ENCODE data around the gene FAM50A. TPM values are rescaled to one million over a fixed set of nuclear protein-coding genes. Genes with fewer than 3 reads are reported as not detected.

Gene FAM50A
- polyA plus RNA-seq, 5 donors, result 37.0 to 58.6 (median 48.1) TPM

- no peak for DNase-seq
Observed at GRCh38 chrX:154462396-154462795, 18.5 kb downstream of the FAM50A start.

DNA sequence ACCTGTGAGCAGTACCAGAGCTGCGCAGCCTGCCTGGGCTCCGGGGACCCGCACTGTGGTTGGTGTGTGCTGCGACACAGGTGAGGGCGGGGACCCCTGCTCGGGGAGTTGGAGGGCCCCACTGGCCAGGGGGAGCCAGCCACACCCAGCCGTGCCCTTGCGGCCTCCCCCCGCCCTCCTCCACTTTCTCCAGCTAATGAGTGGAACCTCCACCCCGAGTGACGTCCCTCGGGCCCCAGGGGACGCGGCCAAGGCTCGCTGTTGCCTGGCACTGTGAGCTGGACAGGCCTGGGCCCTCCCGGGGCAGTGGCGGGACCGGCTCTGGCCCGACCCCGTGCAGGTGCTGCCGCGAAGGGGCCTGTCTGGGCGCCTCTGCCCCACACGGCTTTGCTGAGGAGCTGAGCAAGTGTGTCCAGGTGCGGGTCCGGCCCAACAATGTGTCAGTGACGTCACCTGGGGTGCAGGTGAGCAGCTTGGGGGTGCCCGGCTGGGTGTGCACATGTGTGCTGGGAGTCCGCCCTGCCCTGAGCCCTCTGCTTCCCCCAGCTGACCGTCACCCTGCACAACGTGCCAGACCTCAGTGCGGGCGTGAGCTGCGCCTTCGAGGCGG is 19.8 kb downstream of the FAM50A start:
- DNase-seq, result no peak

DNA sequence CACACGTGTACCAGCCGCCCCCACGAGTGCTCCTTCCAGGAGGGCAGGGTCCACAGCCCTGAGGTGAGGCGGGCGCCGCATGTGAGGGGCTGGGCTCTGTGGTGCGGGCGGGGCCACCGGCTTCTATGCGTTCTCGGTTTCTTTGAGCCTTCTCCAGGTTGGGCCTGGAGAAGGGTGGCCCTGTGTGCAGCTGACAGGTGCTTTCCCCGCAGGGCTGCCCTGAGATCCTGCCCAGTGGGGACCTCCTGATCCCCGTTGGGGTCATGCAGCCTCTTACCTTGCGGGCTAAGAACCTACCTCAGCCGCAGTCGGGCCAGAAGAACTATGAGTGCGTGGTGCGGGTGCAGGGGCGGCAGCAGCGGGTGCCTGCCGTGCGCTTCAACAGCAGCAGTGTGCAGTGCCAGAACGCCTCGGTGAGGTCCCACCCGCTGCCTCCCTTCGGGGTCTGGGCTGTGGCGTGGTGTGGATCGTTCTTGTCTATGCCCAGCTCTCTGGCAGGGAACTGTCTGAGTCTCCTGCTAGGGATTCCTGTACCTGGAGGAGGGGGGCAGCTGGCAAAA is 20.9 kb downstream of the FAM50A start:
- no peak for DNase-seq

DNA sequence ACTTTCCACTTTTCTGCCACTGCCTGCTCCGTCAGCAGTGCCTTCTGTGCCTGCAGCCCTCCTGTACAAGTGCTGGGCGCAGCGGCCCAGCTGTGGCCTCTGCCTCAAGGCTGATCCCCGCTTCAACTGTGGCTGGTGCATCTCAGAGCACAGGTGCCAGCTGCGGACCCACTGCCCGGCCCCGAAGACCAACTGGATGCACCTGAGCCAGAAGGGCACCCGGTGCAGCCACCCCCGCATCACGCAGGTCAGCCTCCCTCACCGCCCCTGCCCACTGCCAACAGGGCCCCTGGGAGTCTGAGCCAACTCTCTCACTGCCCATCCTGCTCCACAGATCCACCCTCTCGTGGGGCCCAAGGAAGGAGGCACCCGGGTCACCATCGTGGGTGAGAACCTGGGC is 21.7 kb downstream of the FAM50A start:
- no peak for DNase-seq

GRCh38 chrX:154466036-154466435 is 22.1 kb downstream of the FAM50A start:
- DNase-seq, result no peak

GRCh38 chrX:154466907-154467306 is 23.0 kb downstream of the FAM50A start:
- no peak for DNase-seq

DNA sequence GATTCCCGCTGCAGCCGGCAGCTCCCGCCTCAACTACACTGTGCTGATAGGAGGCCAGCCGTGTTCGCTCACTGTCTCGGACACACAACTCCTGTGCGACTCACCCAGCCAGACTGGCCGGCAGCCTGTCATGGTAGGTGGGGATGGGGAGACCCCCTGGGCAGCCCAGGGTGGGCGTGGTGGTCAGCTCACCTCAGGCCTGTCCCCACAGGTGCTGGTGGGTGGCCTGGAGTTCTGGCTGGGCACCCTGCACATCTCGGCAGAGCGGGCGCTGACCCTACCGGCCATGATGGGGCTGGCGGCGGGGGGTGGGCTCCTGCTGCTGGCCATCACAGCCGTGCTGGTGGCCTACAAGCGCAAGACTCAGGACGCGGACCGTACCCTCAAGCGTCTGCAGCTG is 23.6 kb downstream of the FAM50A start:
- DNase-seq, result no peak

GRCh38 chrX:154468217-154468616 is 24.3 kb downstream of the FAM50A start:
- no peak for DNase-seq

DNA sequence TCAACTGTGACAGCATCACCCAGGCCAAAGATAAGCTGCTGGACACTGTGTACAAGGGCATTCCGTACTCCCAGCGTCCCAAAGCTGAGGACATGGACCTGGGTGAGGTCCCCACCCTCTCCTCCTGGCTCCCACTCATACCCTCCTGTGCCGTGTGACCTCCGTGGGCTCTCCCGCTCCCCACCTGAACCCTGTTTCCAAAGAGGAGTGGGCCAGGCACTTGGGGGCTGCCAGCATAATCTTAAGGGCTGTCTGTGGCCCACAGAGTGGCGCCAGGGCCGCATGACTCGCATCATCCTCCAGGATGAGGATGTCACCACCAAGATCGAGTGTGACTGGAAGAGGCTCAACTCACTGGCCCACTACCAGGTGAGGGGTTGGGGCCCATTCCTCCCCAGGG is 25.2 kb downstream of the FAM50A start:
- DNase-seq, result no peak

DNA sequence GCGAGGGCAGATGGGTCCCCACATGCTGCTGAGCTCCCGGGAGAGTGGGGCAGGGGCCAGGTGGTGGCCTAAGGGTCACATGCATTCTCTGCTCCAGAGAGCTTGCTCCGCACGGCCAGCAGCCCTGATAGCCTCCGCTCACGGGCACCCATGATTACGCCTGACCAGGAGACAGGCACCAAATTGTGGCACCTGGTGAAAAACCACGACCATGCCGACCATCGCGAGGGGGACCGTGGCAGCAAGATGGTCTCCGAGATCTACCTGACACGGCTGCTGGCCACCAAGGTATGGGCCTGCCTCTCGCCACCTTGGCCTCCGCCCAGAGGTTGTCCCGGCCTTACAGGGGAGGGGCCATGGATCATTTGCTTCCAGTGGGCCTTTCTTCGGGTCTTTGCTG is 25.9 kb downstream of the FAM50A start:
- DNase-seq, result no peak

DNA sequence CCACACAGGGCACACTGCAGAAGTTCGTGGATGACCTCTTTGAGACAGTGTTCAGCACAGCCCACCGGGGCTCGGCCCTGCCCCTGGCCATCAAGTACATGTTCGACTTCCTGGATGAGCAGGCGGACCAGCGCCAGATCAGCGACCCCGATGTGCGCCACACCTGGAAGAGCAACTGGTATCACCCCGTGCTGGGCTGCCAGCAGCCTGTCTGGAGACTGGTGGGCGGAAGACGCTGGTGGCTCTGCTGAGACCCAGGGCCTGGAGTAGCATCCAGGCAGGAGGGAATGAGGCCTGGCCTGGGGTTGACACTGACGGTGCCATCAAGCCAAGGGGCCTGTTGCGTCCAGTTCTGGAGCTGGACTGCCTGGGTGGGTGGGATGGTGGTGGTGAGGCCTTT is 26.5 kb downstream of the FAM50A start:
- DNase-seq, result no peak

- DNase-seq, result no peak
Observed at GRCh38 chrX:154470914-154471568, 27.1 kb downstream of the FAM50A start.

DNA sequence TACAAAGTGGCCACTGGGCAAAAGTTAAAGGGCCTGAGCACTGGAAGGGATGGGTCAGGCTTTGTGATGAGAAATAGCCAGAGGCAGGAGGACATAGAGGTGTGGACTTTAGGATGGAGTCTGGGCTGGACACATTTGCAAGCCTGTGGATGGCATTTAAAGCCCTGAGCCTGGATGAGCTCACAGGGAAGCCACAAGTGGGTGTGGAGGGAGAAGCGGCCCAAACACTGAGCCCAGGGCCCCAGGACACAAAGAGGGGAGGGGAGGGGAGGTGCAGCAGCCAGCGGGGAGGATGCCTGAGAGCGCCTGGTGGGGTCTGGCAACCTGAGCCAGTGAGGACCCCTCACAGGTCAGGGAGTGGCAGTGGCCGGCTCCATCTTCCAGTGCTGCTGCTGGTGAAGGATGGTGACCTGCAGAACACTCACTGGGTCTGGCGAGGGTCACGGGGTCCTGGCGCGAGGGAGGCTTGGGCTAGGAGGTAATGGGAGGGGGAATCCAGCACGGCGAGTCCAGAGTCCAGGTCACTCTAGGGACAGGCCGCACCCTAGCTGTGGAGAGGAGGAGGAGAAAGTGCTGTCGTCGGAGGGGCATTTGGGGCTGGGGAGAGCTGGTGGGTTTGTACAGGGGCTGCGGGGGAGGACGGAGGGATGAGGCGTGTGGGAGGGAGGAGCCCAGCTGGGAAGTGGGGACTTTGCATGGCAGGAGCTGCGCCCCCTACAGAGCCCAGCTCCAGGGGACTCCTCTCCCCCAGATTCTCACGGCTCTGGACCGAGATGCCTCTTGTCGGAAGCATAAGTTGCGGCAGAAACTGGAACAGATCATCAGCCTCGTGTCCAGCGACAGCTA is 28.1 kb downstream of the FAM50A start:
- no peak for DNase-seq

GRCh38 chrX:154472685-154473632 is 29.0 kb downstream of the FAM50A start:
- no peak for DNase-seq

- DNase-seq, result no peak
Observed at GRCh38 chrX:154473683-154474082, 29.7 kb downstream of the FAM50A start.

- no peak for DNase-seq
Observed at GRCh38 chrX:154476821-154477220, 32.9 kb downstream of the FAM50A start.

DNA sequence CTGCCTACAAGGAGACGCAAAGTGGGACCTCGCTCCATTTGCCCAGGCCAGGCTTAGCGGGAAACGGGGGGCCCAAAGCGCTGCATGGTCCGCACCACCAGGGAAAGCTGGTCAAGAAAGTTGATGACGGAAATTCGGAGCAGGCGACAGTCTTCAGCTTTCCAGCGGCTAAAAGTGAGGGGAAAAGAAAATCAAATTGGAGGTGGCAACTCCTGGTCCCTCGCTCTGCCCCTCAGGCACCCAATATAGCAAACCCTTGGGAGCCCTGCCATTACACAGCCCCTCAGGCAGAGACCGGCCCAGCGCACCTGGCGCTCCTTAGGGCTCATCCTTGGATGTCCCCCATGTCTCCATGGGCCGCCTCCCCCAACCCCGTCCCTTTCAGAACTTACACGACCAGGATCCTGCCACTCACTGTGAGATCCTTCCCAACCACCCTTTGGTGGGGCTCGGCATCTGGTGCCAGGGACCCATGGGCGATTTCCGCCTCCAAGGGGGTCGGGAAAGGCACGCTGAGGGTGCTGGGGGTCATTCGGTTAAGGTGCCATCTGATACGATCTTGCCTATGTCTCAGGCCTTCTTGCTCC is 34.0 kb downstream of the FAM50A start:
- DNase-seq, result no peak

- peak; percentile 88 to 89 for DNase-seq
Observed at GRCh38 chrX:154478728-154479622, 35.0 kb downstream of the FAM50A start, which contains the start of gene LAGE3. TSS of gene LAGE3 (minus strand) at chrX:154479281. CDS start at chrX:154478915, 366 bp downstream.

DNA sequence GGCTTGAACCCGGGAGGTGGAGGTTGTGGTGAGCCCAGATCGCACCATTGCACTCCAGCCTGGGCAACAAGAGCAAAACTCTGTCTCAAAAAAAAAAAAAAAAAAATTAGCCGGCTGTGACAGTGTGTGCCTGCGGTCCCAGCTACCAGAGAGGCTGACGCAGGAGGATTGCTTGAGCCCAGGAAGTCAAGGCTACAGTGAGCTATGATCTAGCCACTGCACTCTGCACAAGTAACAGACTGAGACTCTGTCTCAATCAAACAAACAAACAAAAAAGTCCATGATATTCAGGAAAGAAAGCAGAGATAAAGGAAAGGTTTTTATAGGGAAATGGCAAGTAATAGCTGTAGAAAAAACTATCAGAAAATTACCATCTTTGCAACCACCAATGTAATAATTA is 37.3 kb downstream of the FAM50A start:
- no peak for DNase-seq

All from right lung (tissue), 5 donors.